GM21360 (cell line): ENCODE data around the gene CDH13.

Experiments used
- ATAC-seq: cut with Tn5 transposase; IDR thresholded peaks from one replicate; pipeline ENCODE4 v1.9.1; 2021; ENCODE audit warnings: mild to moderate bottlenecking, moderate library complexity; ENCODE audit not compliant: unreplicated experiment

The CDH13 gene

DNA sequence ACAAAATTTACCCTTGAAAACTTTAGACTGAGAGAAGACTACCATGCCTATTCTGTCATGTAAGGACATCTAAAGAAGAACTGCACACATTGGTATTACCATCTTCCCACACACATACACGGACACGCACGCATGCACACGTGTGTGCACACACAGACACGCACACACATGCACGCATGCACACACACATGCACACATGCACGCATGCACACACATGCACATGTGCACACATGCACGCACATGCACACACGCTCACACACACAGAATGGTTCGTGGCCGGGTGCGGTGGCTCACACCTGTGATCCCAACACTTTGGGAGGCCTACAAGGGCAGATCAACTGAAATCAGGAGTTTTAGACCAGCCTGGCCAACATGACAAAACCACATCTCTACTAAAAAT, 884.1 kb downstream of the CDH13 start:
- no peak for ATAC-seq

DNA sequence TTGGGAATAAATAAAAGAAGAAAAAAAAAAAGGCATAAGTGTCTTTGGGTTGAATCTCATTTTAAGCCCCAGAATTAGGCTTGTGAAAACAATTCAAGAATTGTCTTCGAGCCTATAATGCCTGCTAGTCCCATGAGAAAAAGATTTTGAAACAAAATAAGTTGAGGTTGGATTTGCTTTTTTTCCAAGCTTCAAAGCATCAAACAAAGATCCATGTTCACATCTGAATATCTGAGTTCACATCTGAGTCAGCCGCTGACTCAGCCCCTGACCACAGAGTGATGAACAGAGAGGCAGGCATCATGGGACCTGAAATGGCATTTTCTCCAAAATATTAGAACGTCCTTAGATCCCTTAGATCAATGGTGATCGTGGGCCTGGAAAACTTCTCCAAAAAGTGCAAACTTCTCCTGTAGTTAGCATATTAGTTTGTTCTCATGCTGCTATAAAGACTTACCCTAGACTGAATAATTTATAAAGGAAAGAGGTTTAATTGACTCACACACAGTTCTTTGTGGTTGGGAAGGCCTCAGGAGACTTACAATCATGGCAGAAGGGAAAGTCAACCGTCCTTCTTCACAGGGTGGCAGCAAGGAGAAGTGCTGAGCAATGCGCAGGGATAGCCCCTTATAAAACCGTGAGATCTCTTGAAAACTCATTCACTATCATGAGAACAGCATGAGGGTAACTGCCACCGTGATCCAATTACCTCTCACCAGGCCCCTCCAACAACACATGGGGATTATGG, 886.4 kb downstream of the CDH13 start:
- ATAC-seq, result no peak

DNA sequence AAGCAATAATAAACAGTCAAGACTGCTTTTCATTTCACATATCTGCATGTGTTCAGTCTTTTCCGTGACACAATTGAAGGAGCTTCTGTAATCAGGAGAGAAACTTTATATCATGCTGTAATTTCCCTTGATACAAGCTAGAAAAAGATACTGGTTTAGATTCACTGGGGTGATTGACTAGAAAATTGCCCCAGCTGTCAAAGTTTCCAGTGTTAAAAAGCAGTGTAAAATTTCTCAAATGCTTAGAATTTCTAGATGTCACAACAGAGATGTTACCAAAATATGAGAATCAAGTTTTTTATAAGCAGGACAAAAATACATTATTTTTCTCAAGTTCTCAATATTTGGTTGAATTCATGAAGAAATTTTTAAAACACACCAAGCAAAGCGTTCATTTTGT, 888.6 kb downstream of the CDH13 start:
- no peak for ATAC-seq

DNA sequence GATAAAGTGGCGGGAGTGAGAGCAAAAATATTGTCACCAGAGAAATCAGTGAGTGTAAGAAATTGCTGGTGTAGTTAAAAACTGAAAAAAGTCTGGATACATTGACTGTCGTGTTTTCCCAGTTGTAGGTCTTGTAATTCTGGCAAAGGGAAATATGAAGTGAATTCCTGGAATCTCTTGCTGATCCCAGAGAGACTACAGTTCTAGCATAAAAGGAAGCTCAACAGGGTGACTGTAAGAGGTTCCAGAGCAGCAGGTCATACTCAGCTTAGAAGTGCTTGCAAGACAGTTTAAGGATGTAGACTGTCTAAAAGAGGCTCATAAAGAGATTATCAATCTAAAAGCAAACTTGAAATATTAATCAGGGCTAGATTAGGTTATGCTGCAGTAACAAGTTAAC, 890.2 kb downstream of the CDH13 start:
- ATAC-seq, result no peak

DNA sequence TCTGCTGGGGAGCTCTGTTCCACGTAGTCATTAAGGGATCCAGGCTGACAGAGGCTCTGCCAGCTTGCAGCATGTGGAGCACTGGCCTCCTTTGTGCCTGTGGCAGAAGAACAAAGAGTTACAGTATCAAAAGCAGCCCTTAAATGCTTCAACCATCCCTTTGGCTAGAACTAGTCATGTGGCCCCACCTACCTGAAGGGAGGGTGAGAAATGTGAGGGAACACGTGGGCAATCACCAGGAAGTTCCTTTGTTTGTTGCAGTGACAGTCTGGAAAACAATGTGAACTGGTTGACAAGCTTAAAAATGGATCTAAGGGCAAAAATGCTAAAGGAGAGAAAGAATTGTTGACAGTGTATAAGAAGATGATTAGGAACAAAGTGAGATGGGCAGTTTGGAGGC, 890.6 kb downstream of the CDH13 start:
- no peak for ATAC-seq

DNA sequence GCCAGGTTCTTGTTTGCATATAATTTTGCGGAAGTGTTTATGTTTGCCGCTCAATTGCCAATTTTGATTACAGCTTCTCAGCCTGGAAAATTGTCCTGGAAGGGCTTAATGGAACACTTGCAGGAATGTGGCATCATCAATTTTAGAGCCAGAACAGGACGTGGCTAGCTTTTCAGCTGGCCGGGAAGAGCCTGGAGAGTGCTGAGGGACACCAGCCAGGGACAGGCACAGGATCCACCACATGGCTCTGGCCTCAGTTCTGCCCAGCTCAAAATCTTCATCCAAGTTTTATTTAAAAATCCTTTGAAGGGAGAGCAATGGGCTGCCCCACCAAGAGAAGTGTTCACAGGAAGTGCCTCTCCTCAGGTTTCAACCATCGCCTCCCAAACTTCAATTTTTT, 893.8 kb downstream of the CDH13 start:
- ATAC-seq, result no peak

DNA sequence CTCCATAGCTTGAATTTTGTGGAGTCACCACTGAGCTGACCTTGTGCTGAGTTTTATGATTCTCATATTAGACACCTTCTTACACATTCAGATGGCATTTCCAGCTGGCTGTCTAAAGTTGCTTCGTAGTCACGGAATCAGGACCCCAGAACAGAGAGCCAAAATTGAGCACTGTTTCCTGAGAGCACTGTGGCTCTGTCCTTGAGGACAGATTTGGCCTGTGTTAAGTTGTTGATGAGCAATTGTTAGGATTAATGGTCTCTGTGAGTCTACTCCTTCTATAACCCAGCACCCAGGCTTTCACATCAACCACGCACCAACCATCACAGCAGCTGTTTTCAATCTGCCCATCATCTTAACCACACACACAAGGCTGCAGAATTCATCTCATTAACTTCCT, 903.5 kb downstream of the CDH13 start:
- ATAC-seq, result no peak

DNA sequence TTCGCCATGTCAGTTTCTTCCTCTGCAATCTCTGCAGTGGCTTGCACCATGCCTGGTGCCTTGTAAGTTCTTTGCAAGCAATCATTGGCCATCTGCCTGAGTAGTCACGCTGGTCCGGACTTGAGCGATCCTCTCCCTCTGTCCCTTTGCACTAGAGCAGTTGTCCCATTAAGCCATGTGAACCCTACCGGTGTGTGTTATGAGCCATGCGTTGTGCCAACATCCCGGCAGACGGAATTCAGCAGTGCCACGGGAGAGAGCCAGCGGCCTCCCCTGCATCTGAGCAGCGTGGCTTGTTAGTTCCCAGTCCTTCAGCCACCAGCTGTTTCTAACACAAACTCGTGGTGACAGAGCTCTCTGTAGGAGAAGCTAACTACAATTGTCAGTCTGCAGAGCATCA, 905.9 kb downstream of the CDH13 start:
- ATAC-seq, result no peak

DNA sequence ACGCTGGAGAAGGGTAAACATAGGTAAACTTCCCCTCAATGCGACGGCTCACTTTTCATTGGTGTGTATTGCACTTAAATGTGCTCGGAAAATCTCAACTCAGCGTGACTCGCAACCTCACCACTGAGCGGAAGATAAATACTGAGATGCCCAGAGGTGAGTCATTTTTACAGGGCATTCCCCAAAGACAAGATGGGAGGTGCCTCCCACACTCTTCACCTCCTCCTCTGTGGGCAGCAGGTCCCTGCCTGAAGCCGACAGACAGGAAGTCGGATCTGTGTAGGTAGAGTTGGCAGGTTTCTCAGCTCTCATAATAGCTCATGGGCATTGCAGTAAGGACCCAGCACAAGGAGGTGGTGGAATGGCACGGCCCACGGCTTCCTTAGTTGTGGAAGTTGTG, 906.4 kb downstream of the CDH13 start:
- no peak for ATAC-seq

DNA sequence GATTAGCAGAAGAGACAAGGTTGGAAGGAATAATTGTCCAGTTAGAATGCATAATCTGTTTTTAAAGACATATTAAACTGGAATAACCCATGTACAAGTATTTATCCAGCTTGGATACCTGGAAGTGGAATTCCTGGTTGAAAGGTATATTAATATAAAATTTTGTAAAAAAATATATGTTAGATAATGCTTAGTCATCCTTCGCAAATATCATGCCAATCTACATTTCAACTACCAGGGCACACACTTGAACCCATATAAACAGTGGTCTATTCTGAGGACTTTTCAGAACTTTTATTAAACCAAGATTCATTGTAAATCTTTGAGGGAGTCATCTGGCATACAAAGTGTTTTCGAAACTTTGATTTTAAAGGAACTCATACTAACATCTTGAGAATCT, 911.9 kb downstream of the CDH13 start:
- ATAC-seq, result no peak

DNA sequence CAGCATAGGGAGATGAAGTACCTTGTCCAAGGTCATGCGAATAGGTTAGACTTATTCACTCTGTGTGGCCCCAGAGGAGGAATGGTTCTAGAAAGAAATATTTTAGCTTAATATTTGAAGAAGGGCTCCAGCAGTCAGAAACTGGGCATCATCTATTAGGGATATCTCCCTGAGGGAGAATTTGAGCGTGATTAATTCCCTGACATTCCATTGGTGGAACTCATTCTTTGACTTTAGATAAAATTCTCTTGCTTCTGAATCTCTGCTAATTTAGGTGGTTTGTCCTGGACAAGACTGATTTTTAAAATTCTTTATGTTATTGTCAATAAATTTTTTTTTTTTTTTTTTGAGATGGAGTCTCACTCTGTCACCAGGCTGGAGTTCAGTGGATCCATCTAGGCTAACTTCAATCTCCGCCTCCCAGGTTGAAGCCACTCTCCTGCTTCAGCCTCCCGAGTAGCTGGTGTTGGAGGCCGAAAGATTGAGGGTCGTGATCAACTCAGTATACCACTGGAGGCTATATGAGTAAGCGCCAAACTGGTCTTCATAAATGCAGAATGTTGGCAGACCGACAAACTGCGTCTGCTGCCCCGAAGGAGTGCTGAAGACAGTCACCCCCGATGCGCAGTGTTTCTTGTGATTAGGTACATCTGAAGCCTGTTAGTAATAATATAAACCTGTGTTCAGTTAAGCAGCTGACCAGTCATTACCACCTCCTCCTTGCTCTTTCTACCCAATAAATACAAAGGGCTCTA, 913.1 kb downstream of the CDH13 start:
- no peak for ATAC-seq

DNA sequence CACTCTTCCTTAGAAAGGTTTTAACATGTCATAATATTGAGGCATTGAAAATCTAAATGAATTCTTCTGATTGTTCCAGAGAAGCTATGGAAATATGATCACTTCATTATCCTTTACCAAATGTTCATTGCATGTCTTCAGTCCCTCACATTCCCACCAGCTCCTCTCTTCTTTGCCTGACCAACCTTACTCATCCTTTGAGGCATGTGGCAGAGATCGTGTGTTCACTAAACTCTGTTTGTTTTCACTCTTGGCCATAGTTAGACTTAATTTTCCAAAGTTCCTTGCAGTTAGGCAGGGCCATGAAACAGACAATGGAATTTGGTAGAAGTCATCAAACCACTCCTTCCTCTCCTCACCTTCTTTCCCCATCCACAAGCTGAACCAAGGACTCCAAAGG, 914.5 kb downstream of the CDH13 start:
- no peak for ATAC-seq

DNA sequence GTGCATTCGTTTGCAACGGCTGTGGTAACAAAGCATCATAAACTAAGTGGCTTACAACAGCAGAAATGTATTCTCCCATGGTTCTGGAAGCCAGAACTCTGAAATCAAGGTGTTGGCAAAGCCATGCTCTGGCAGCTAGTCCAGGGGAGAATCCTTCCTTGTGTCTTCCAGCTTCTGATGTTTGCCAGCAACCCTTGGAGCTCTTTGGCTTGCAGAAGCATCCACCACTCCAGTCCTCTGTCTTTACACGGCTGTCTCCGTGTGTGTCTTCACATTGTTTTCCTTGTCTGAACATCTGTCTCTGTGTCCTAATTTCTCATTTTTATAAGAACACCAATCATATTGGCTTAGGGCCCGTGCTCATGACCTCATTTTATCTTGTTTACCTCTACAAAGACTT, 915.7 kb downstream of the CDH13 start:
- ATAC-seq, result no peak

DNA sequence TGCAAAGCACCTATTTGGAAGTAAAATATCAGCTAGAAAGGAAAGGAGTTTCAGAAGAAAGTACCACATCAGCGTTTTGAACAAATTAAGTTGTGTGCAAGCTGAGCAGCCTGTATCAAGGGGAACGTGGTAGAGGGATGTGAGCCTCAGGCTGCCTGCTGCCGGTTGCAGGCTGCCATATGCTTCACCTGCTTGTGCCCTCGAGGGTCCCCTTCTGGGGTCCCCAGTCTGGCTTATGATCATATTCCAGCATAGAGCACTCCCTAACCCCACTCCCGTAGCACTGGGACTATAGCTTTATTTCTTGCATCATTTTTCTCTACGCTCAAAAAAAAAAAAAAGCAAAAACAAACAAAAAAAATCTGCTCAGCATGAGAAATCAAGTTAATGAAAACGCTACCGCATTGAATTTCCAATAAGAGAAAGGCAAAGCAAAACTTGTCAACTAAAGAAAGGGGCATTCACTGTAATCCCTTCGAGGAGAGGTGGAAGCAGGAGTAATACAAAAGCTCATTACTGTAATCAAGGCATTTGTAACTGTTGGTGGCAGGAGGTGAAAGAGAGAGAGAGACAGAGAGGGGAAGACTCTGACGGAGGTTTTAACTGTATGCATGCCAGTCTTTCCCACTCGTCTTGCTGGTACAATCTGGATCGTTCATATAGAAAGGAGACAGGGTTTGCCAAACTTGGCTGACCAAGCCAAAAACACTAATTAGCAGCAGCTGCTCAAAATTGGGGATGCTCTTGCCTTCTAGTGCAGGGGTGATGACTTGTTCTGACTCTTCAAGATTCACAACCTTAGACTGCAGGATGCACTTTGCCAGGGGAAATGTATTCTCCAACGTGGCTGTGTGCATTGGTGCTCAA, 922.8 kb downstream of the CDH13 start:
- ATAC-seq, result no peak

DNA sequence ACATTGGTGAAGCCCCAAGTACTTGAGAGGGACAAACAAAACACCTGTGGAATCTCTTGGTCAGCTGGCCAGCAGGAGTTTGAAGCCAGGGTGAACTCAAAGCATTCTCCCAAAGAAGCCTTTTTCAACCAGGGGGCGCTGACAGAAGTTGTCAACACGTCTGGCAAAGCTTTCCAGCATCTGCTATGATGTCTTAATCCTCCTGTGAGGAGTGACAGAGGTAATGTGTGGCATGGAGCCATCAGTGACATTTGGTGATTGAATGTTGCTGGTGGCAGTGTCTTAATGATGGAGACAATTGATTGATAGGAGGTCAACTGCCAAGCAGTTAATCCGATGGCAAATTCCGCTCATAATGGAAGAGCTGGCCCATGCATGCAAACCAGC, 923.4 kb downstream of the CDH13 start:
- no peak for ATAC-seq

DNA sequence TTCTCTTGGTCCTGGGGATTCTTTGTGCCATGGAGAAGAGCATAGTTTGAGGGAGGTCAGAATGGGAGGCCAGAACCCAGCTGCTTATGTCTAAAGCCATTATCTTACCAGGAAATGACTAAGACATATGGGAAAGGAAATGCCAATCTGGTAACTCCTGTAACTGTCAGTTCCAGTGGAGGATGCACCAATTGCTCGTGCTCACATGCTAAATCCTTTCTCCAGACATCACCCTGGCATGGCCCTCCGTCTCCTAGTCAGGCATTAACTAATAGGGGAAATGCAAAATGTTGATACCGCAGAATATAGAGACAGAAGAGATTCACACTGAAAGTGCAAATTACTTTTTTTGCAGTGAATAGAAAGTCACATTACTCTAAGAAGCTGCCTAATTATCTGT, 925.5 kb downstream of the CDH13 start:
- ATAC-seq, result no peak

DNA sequence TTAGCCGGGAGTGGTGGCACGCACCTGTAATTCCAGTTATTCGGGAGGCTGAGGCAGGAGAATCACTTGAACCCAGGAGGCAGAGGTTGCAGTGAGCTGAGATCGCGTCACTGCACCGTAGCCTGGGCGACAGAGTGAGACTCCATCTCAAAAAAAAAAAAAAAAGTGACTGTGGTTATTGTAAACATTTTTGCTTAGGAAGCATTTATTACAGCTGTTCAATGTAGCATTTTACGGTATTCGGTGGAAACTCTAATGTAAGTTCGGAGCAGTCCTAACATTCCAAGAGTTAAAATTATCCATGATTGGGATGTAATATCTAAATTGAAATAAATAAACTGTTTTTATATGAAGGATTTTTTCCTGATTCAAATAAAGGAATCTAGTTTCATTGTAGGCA, 926.2 kb downstream of the CDH13 start:
- no peak for ATAC-seq

DNA sequence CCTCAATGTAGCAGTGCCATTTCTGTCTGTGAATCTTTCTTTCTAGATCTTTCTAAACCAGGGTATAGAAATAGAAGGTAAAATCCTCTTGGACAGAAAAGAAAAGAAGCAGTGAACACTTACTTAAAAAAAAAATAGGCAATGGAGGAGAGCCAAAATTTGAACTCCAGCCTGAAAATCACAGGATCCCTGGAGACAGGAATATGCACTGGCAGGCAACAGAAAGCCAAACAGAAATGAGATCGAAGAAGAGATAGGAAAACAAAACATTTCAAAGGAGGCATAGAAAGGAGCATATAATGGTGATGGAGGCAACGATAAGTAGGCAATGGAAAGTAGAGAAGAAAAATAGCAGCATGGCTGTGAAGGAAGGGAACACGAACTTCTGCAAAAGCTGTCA, 927.3 kb downstream of the CDH13 start:
- ATAC-seq, result no peak

DNA sequence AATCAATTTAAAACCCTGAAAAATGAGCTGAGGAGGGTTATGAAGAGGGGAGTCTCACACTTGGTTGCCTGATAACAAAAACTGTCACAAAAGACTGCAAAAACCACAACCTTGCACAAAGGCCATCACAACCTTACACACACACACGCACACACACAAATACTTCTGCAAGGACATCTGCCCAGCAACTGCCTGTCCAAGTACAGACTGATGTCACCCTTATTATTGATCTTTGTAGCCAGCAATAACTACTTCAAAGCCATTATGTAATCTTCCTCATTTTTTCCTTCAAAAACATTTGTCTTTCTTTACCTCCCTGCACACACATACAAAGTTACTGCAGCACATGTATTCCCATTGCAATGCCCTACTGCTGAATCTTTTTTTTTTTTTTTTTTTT, 927.8 kb downstream of the CDH13 start:
- ATAC-seq, result no peak

DNA sequence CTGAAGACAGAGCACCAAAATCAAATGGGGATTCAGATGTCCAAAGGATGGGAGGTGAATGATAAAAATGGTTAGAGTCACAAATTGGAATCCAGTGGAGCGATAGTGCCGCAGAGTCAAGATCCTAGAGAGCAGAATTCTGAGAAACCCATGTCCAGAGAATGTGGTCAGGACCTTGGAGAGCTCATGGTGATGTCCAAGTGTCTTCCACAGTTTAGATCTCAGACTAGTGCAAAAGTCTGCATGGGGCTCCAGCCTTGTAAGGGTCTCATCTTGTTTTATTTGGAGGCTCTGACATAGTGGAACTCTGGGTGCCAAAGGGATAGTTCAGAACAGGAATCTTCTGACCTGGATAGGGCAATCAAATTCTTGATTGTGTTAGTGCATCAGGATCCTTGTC, 935.1 kb downstream of the CDH13 start:
- no peak for ATAC-seq

DNA sequence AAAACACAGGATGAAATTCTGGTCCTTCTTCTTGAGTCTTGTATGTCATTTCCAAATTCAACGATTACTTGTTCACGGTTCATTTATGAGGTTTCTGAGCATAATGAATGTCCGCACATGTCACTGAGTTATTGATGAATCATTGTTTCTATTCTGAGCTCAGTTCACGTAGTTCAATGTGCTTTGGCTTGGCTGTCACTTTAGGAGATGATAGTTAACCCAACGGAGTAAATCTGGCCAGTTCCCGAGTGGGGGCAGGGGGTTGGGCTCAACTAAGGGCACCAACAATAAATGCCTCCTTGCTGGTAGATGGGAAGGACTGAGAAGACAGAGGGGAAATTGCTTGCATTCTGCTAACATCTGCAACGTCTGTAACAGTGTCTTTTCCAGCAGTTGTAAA, 941.6 kb downstream of the CDH13 start:
- ATAC-seq, result no peak

DNA sequence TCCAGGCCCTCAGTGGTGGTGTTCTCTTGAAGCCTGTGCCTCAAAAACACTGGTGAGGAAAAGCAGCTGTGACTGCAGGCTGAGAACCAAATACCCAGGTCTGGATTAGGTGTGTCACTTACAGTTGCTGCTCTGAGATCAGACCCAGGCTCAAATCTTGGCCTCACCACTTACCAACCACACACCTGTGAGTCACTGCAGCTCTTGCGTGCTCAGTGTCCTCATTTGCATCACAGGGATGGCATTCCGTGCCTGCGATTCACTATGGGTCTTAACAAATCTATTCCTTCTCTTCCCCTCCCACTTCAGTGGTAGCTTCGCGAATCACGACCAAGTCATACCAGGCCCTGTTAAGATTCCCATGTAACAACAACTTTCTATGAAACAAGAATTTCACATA, 947.6 kb downstream of the CDH13 start:
- ATAC-seq, result no peak
